GM03348 (cell line): ENCODE measurements around the gene RPS27.
A peak's percentile ranks its signal among the peaks of the same experiment; 100 is the strongest.
"Not testable (repeated sequence)": the region's sequence is repeated elsewhere in the genome, so short reads cannot be mapped to it uniquely, and the experiment has no call there.

Experiments used
- DNase-seq: peaks from one replicate; pipeline ENCODE4 v3.0.0; 2012; ENCODE audit warnings: low spot score

Gene RPS27

DNA sequence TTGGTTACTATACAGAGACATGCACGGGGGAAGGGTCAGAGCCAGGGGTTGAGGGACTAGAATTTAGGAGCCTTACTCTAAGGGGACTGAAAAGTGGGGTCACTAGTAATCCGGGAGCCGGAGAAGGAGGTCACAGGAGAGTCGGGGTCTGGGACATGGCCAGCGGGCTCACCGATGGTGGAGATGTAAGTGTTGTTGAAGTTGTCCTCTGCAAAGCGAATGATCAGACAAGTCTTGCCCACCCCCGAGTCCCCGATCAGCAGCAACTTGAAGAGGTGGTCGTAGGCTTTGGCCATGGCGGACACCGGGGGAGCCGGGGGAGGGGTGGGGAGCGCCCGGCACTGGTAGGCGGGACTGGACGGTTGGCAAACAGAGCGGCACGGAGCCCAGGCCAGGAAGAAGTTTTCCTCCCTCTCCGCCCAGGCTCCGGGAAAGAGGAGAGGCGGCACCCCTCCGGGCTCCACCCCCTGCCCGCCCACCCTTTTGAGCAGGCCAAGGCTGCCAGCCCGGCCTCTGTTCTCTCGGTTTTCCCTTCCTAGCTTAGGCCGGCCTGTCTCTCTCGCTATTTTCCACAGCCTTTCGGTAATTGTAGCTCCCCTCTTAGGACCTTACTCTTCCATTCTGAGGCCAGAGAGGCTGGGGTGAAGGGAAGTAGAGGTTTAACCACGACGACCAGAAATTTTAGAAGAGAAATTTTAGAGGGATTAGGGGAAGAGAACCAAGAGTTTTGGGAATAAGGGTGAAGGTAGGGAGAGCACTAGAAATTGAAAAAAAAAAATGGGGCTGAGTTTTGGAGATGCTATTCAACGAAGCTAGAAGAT is 4.4 kb upstream of the RPS27 start, which contains the start of gene RAB13:
RAB13 (minus strand) TSS at position 399 of the 821 bp plus-strand sequence; CDS start at position 296, 103 bp downstream.
- peak; percentile 93 for DNase-seq

DNA sequence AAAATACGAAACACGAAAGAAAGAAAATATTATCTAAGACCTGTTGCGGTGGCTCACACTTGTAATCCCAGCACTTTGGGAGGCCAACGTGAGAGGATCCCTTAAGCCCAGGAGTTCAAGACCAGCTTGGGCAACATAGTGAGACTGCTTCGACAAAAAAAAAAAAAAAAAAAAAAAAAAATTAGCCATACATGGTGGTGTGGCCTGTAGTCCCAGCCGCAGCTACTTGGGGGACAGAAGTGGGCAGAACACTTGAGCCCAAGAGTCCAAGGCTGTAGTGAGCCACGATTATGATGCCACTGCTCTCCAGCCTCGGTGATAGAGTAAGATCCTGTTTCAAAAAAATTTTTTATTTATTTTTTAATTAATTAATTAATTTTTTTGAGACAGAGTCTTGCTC is 2.9 kb upstream of the RPS27 start:
- no peak for DNase-seq

DNA sequence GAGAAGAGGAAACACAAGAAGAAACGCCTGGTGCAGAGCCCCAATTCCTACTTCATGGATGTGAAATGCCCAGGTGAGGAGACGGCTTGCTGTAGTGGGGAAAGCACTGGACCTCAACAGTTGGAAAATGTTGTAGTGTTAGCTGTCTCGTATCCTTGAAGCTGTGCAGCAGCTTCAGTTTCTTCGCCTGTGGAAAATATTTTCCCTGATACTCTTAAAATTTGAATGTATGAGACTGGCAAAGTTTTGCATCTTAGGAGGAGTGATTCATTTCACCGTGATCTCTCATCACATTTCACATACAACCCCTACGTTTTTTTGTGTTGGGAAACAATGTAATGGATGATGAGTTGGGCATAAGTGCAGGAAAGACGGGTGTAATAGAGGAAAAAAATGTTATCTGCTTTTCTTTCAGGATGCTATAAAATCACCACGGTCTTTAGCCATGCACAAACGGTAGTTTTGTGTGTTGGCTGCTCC is 629 bp downstream of the RPS27 start:
- no peak for DNase-seq

DNA sequence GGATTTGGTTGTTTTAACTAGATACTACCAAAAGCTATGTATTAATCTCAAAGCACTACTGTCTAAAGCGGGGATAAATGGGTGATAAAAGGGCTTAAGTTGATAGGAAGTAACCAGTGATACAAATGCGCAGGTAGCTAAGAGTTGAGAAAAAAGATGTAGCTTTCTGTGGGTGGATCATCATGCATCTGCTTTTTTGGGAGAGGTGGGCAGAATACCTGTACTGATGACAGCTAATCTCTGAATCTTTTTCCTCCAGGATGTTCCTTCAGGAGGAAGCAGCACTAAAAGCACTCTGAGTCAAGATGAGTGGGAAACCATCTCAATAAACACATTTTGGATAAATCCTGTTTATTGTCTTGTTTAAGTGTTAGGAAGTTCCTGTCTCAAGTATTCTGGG is 1.2 kb downstream of the RPS27 start:
- no peak for DNase-seq

DNA sequence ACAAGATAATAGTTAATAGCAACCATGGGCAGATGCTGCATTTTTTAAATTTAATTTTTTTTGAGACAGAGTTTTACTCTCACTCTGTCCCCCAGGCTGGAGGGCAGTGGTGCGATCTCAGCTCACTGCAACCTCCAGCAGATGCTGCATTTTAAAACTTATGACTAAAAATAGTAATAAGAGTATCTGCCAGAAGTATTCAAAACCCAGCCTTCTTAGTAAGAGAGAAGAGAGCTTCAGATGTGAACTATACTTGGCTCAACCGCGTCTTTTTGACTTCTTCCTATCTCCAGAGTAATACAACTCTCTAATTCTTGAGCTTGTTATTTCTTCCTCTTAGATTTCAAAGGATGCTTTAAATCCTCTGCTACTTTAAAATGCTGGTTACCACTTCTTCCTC is 4.6 kb downstream of the RPS27 start:
- DNase-seq, result no peak

DNA sequence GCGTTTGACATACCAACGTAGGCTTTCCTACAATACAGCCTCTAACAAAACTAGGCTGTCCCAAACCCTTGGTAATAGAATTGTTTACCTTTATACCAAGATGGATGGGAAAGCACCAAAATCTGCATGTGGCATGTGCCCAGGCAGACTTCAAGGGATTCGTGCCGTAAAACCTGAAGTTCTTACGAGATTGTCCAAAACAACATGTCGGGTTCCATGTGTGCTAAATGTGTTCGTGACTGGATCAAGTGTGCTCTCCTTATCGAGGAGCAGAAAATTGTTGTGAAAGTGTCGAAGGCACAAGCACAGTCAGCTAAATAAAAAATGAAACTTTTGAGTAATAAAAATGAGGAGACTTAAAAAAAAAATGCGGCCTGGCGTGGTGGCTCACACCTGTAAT is 5.1 kb downstream of the RPS27 start:
- no peak for DNase-seq

DNA sequence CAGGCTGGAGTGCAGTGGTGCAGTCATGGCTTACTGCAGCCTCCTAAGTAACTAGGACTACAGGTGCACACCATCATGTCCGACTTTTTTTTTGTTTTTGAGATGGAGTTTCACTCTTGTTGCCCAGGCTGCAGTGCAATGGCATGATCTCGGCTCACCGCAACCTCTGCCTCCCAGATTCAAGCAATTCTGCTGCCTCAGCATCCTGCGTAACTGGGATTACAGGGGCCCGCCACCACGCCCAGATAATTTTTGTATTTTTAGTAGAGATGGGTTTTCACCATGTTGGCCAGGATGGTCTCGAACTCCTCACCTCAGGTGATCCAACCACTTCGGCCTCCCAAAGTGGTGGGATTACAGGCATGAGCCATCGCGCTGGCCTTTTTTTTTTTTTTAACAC is 6.3 kb downstream of the RPS27 start:
- DNase-seq, result not testable (repeated sequence)

DNA sequence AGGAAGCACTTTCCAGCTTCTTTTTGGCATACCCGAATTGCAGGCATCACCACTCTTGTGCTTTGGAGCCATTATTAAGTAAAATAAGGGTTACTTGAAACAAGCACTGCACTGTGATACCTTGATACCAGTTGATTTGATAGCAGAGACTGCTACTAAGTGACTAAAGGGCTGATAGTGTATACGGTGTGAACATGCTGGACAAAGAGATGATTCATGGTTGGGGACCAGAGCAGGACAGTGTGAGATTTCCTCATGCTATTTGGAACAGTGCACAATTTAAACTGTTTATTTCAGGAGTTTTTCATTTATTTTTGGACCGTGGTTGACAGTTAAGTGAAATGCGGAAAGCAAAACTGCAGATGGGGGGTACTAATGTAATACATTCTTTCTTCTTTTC is 9.9 kb downstream of the RPS27 start:
- DNase-seq, result no peak

DNA sequence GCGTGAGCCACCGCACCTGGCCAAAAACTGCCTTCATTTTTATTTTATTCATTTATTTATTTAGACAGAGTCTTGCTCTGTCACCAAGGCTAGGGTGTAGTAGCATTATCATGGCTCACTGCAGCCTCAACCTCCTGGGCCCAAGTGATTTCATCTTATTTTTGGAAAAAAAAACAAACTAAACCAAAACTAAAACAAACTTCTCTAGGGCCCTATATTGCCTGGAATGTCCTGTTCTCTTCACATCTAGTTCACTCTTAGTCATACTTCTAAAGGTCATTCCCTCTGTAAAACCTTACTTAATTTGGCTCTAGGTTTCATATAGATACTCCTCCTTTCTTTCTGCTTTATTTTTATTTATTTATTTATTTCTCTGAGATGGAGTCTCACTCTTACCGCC is 15.6 kb downstream of the RPS27 start:
- no peak for DNase-seq

DNA sequence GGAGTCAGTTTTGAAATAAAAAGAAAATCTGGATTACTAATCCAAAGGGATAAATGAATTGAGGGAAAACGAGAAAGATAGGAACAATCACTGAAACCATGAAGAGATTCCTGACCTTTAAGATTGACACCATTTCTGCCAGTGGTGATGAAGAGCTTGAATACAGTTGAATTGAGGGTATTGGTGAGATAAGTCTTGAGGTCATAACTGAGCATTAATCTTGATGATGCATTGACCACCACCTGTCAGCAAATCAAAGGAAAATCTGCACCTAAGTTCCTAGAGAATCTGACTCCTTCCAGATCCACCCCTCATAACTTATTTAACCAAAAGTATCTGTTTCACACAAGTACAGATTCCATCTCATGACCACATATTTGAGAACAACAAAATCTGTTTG is 21.6 kb downstream of the RPS27 start:
- DNase-seq, result no peak

DNA sequence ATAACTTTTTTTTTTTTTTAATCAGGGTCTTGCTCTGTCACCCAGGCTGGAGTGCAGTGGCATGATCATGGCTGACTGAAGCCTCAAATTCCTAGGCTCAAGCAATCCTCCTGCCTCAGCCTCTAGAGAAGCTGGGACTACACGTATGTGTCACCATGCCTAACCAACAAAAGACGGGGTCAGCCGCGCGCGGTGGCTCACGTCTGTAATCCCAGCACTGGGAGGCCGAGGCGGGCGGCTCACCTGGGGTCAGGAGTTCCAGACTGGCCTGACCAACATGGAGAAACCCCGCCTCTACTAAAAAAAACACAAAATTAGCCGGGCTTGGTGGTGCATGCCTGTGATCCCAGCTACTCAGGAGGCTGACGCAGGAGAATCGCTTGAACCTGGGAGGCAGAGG is 22.0 kb downstream of the RPS27 start:
- DNase-seq, result not testable (repeated sequence)

DNA sequence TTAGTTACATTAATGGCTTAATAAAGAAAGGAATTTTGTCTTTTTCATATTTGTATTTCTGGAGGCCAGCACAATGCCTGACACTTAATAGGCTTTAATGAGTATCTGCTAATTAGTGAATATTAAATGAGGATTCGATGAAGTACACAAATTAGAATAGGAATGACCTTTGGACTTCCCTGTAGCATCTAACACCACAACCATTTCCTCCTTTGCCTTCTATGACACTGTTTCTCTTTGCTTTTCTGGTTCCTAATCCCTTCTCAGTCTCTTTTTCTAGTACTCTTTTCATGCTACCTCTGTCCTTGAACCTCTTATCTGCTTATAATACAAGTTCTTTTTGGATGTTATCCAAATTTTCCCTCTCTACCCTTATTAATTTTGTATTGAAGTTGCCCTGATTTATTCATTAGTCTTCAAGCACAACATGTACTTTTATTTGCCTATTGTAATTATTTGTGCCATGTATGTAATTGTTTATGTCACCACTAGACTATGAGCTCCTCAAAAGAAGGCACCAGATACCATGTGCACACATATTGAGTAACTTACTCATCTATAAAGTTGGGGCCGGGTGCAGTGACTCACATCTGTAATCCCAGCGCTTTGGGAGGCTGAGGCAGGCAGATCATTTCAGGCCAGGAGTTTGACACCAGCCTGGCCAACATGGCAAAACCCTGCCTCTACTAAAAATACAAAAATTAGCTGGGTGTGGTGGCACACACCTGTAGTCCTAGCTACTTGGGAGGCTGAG is 23.8 kb downstream of the RPS27 start:
- DNase-seq, result peak; percentile 36

DNA sequence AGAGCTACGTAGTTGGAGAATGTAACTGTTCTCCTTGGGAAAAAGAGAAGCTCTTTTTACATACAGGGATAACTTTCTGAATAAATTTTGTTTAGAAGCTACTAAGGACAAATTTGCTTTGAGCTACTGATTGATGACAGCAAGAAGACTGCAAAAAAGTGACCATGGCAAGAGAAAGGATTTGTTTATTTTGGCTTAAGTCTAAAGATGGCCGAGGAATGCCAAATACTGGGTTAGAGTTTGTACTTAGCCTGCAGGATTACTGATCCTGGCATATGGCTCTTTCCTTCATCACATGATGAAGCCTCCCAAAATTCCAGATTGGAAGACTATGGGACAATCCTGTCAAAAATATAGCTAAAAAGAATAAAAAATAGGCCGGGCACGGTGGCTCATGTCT is 28.7 kb downstream of the RPS27 start:
- DNase-seq, result no peak

DNA sequence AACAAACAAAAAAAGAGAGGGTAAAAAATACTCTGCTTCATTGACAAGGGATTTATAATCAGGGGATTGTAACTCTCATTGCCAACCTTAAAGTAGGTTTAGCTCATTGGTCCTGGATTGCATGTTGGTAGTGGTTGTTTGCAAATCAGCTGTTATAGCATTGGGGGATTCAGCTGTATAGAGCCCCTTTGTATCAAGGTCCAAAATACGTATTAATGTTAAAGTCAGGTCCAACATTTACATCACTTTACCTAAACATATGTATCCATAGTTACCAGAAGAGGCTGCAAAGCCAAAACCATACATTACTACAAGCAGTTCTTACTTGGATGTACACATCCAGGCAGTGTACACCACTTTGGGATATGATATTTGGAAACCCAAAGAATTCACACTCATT is 29.4 kb downstream of the RPS27 start:
- DNase-seq, result no peak

DNA sequence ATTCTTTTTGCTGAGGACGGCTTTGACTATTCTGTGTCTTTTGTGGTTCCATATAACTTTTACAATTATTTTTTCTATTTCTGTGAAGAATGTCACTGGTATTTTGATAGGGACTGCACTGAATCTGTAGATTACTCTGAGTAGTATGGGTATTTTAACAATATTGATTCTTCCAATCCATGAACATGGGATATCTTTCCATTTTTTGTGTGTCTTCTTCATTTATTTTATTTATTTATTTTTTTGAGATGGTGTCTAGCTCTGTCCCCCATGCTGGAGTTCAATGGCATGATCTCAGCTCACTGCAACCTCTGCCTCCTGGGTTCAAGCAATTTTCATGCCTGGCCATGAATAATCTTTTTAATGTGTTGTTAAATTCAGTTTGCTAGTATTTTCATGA is 43.1 kb downstream of the RPS27 start:
- DNase-seq, result not testable (repeated sequence)
